ENCODE results near the gene MAPK9. TPM values are rescaled to one million over a fixed set of nuclear protein-coding genes. Genes with fewer than 3 reads are reported as not detected.

MAPK9 gene
- total RNA-seq, 4 donors from 2014 or later: 18.3 to 27.0 (median 23.9) TPM

- no peaks in the 10 kb centered on the region for H3K4me1 ChIP-seq
- DNase-seq (no peak), ATAC-seq (no peak)
- no peak overlapping the region for H3K4me3 ChIP-seq
- intact Hi-C loops (cut with DNase I; ENCODE audit: low total_unique reads): no loop called here
- peaks cover 3 to 77% of the 10 kb centered on the region in 2 donors for H3K36me3 ChIP-seq
- no peak overlapping the region for H3K27ac ChIP-seq
- no peaks in the 10 kb centered on the region for H3K27me3 ChIP-seq
- peaks cover 0 to 20% (median 0%) of the 10 kb centered on the region in 3 donors for H3K9me3 ChIP-seq
- in situ Hi-C loops (cut with MboI; ENCODE audit: low sequenced_read_pairs in 4 of 4): no loop called here
- TF ChIP-seq CTCF (IDR thresholded peaks at IDR 0.05 in 4 of 5, conservative IDR thresholded peaks at IDR 0.05 in 1 of 5) (no peak), POLR2A (IDR thresholded peaks at IDR 0.05) (no peak)
Observed at GRCh38 chr5:180271221-180271620, 20.7 kb downstream of the MAPK9 start.

- in situ Hi-C loops (cut with MboI; ENCODE audit: low sequenced_read_pairs in 4 of 4): no loop called here
- peaks cover 15 to 93% (median 37%) of the 10 kb centered on the region in 3 donors for H3K9me3 ChIP-seq
Observed at GRCh38 chr5:180259260-180259611, 32.6 kb downstream of the MAPK9 start.

GRCh38 chr5:180253036-180253824 is 38.7 kb downstream of the MAPK9 start:
- no peaks in the 10 kb centered on the region for H3K27me3 ChIP-seq
- no peaks in the 10 kb centered on the region for H3K4me1 ChIP-seq
- H3K4me3 ChIP-seq: no peak overlapping the region
- H3K27ac ChIP-seq: no peak overlapping the region
- intact Hi-C loops (cut with DNase I; ENCODE audit: low total_unique reads) (no loop called here), in situ Hi-C loops (cut with MboI; ENCODE audit: low sequenced_read_pairs in 4 of 4) (no loop called here)
- no peak for DNase-seq
- ATAC-seq: no peak
- peaks cover 5 to 60% (median 41%) of the 10 kb centered on the region in 3 donors for H3K9me3 ChIP-seq
- H3K36me3 ChIP-seq: peaks cover 13 to 76% of the 10 kb centered on the region in 2 donors
- TF ChIP-seq CTCF (IDR thresholded peaks at IDR 0.05 in 4 of 5, conservative IDR thresholded peaks at IDR 0.05 in 1 of 5) (no peak), POLR2A (IDR thresholded peaks at IDR 0.05) (no peak)

More at GRCh38 chr5:180259260-180259611, 32.6 kb downstream of the MAPK9 start:
- Histone ChIP-seq H3K27ac (no peak overlapping the region), H3K4me1 (no peaks in the 10 kb centered on the region), H3K36me3 (peaks cover 26 to 98% of the 10 kb centered on the region in 2 donors), H3K27me3 (peaks cover 0 to 2% (median 0%) of the 10 kb centered on the region in 3 donors), H3K4me3 (peak overlapping the region in 1 of 4 donors; percentile 29)
- DNase-seq (no peak), ATAC-seq (no peak)
- intact Hi-C loops (cut with DNase I; ENCODE audit: low total_unique reads): no loop called here
- TF ChIP-seq CTCF (IDR thresholded peaks at IDR 0.05 in 4 of 5, conservative IDR thresholded peaks at IDR 0.05 in 1 of 5) (no peak), POLR2A (IDR thresholded peaks at IDR 0.05) (no peak)

GRCh38 chr5:180251887-180252286 is 40.0 kb downstream of the MAPK9 start:
- no peaks in the 10 kb centered on the region for H3K4me1 ChIP-seq
- no peaks in the 10 kb centered on the region for H3K27me3 ChIP-seq
- in situ Hi-C loops (cut with MboI; ENCODE audit: low sequenced_read_pairs in 4 of 4): no loop called here
- TF ChIP-seq CTCF (IDR thresholded peaks at IDR 0.05 in 4 of 5, conservative IDR thresholded peaks at IDR 0.05 in 1 of 5) (no peak), POLR2A (IDR thresholded peaks at IDR 0.05) (no peak)
- H3K4me3 ChIP-seq: no peak overlapping the region
- DNase-seq (no peak), ATAC-seq (no peak)
- peaks cover 13 to 76% of the 10 kb centered on the region in 2 donors for H3K36me3 ChIP-seq
- intact Hi-C loops (cut with DNase I; ENCODE audit: low total_unique reads): no loop called here
- no peak overlapping the region for H3K27ac ChIP-seq
- peaks cover 5 to 58% (median 31%) of the 10 kb centered on the region in 3 donors for H3K9me3 ChIP-seq

Measured in gastrocnemius medialis (tissue), 4 donors.